ENCODE data around the gene B3GLCT.
A peak's percentile ranks its signal among the peaks of the same experiment; 100 is the strongest.

B3GLCT gene

GRCh38 chr13:31282741-31283455 lies 83.1 kb downstream of the B3GLCT start:
- TF ChIP-seq CTCF (IDR thresholded peaks at IDR 0.05; ENCODE audit: low read depth, low read length): no peak
- peak; percentile 13 to 17 for DNase-seq (ENCODE audit: low read depth in 2 of 2)
- no peak overlapping the region for H3K4me3 ChIP-seq (replicated peaks in 1 of 2; ENCODE audit: low read depth in 2 of 2, low read length in 2 of 2)

GRCh38 chr13:31286930-31287329 lies 87.2 kb downstream of the B3GLCT start:
- no peak for DNase-seq (ENCODE audit: low read depth in 2 of 2)
- H3K4me3 ChIP-seq (replicated peaks in 1 of 2; ENCODE audit: low read depth in 2 of 2, low read length in 2 of 2): no peak overlapping the region
- TF ChIP-seq CTCF (IDR thresholded peaks at IDR 0.05; ENCODE audit: low read depth, low read length): no peak

GRCh38 chr13:31301119-31301518 lies 101.3 kb downstream of the B3GLCT start:
- DNase-seq (ENCODE audit: low read depth in 2 of 2): no peak
- H3K4me3 ChIP-seq (replicated peaks in 1 of 2; ENCODE audit: low read depth in 2 of 2, low read length in 2 of 2): no peak overlapping the region
- no peak for TF ChIP-seq CTCF (IDR thresholded peaks at IDR 0.05; ENCODE audit: low read depth, low read length)

- H3K4me3 ChIP-seq (replicated peaks in 1 of 2; ENCODE audit: low read depth in 2 of 2, low read length in 2 of 2): no peak overlapping the region
- DNase-seq (ENCODE audit: low read depth in 2 of 2): no peak
- no peak for TF ChIP-seq CTCF (IDR thresholded peaks at IDR 0.05; ENCODE audit: low read depth, low read length)
Observed at GRCh38 chr13:31310356-31310755, 110.6 kb downstream of the B3GLCT start.

GRCh38 chr13:31310786-31311185 lies 111.0 kb downstream of the B3GLCT start:
- TF ChIP-seq CTCF (IDR thresholded peaks at IDR 0.05; ENCODE audit: low read depth, low read length): no peak
- no peak overlapping the region for H3K4me3 ChIP-seq (replicated peaks in 1 of 2; ENCODE audit: low read depth in 2 of 2, low read length in 2 of 2)
- no peak for DNase-seq (ENCODE audit: low read depth in 2 of 2)

GRCh38 chr13:31311921-31312320 lies 112.1 kb downstream of the B3GLCT start:
- DNase-seq (ENCODE audit: low read depth in 2 of 2): no peak
- H3K4me3 ChIP-seq (replicated peaks in 1 of 2; ENCODE audit: low read depth in 2 of 2, low read length in 2 of 2): no peak overlapping the region
- no peak for TF ChIP-seq CTCF (IDR thresholded peaks at IDR 0.05; ENCODE audit: low read depth, low read length)

- TF ChIP-seq CTCF (IDR thresholded peaks at IDR 0.05; ENCODE audit: low read depth, low read length): no peak
- DNase-seq (ENCODE audit: low read depth in 2 of 2): no peak
- H3K4me3 ChIP-seq (replicated peaks in 1 of 2; ENCODE audit: low read depth in 2 of 2, low read length in 2 of 2): no peak overlapping the region
Observed at GRCh38 chr13:31314961-31315360, 115.2 kb downstream of the B3GLCT start.

Measured in cardiac fibroblast (primary cell).